Anterior cingulate cortex (tissue), 58 donors: Measurements from ENCODE around the gene ARVCF.

Experiments used
- DNase-seq, 58 donors: peaks; one replicate each; lab custom pipeline; 2025; lab: John Stamatoyannopoulos, UW

The ARVCF gene

DNA sequence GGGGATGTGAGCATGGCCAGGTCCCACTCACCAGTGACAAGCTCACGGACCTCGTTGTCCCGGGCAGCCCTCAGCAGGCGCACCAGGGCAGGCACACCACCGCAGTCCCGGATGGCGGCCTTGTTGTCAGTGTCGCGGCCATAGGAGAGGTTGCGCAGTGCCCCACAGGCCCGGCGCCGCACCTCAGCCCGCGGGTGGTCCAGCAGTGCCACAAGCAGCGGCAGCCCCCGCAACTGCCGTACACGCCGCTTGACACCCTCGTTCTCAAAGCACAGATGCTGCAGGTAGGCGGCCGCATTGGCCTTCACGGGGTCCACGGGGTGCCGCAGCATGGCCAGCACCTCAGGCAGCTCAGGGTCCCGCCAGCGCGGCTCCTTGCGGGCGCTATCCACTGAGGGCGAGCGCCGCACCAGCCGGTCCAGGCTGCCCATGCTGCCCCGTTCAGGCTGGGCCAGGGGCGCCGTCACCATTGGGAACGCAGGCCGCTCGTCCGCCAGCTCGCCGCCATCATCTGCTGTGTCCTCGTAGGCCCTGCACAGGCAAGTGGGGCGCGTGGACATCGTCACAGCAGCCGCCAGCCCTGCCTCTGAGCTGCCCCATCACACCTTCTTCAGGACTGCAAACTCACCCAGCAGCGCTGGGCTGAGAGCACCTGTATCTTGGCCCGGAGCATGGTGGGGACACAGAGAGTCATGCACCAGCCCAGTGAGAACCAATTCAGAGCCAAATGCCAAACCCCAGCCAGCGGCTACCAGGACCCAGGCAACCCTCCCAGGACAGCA lies 36.7 kb downstream of the ARVCF start:
- DNase-seq = peak in 3 of 58 donors; percentile 24 to 58 (median 30)

DNA sequence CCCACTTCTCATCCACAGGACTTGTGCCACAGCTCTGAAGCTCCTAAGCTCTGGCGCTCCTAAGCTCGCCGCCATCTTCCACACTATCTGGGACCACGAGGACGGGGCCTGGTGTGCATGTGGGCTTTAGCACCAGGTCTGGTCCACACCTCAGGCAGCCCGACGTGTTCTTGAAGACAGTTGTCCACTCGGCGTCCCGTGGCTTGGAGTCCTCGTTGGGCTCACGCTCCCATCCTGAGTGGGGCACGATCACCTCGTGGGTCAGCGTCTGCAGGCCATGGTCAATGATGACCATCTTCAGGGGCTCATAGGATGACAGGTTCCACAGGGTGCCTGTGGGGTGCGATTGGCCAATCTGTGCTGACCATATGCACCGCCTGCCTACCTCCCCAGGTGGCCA lies 37.9 kb downstream of the ARVCF start:
- DNase-seq = no peak

DNA sequence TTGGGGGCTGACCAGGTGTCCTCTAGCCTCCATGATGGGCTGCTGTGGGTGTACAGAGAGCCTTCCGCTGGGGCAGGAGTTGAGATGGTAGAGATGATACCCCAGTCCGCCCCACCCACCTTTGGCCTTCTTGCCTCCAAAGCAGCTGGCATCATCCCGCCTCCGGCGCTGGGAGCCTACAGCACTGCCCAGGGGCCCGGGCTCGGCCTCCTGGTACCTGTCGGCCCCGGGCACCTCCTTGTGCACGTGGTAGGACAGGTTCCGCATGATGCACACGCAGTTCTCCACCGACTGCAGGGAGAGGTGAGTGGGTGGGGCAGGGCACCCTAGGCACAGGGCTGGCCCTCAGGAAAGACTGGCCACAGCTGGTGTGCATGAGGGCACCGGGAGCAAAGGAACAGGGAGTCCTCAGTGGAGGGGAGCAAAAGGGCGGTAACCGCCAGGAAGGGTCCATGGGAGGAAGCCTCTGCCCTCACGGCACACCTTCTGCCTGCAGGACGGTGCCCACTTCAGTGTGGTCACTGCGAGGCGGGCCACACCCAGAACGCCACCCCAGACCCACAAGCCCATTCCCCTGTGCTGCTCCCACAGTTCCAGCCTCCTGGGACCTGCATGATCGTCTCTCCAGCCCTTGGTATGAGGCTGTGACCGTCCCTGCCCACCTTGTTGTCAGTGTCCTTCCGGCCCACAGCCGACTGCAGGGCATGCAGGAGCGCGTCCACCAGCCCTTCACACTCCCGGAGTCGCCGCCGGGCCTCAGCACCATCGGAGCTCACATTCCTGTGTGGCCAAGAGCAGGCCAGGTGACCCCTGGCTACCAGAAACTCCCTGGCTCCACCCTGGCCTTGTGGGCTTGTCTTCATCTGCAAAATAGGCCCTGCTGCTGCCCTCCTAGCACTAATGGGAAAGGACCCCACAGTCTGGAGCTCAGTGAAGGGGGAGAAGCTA lies 39.1 kb downstream of the ARVCF start:
- no peak for DNase-seq

DNA sequence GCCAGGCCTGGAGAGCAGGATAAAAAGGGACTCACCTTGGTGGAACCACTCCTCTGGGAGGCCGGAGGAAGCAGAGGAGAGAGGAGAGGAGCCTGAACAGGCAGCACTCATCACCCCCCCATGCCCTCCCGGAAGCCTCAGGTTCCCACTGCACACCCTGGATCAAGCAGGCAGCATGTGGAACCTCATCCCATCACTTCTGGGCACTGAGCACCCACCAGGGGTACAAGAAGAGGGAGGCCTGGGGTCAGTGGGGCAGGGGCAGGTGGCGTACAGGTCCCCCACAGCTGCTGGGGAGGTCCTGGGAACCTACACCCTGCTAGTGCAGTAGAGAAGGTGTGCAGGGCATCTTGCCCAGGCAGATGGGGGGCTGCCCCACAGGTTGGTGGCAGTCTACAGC lies 40.0 kb downstream of the ARVCF start:
- DNase-seq = no peak

- DNase-seq = no peak
Measured at GRCh38 chr22:19975707-19976035, 41.0 kb downstream of the ARVCF start.

GRCh38 chr22:19974935-19975706 lies 41.5 kb downstream of the ARVCF start:
- no peak for DNase-seq

- DNase-seq = peak in 30 of 58 donors; percentile 13 to 85 (median 43)
Measured at GRCh38 chr22:19974268-19974861, 42.3 kb downstream of the ARVCF start.

- DNase-seq = no peak
Measured at GRCh38 chr22:19973551-19974267, 42.9 kb downstream of the ARVCF start.

DNA sequence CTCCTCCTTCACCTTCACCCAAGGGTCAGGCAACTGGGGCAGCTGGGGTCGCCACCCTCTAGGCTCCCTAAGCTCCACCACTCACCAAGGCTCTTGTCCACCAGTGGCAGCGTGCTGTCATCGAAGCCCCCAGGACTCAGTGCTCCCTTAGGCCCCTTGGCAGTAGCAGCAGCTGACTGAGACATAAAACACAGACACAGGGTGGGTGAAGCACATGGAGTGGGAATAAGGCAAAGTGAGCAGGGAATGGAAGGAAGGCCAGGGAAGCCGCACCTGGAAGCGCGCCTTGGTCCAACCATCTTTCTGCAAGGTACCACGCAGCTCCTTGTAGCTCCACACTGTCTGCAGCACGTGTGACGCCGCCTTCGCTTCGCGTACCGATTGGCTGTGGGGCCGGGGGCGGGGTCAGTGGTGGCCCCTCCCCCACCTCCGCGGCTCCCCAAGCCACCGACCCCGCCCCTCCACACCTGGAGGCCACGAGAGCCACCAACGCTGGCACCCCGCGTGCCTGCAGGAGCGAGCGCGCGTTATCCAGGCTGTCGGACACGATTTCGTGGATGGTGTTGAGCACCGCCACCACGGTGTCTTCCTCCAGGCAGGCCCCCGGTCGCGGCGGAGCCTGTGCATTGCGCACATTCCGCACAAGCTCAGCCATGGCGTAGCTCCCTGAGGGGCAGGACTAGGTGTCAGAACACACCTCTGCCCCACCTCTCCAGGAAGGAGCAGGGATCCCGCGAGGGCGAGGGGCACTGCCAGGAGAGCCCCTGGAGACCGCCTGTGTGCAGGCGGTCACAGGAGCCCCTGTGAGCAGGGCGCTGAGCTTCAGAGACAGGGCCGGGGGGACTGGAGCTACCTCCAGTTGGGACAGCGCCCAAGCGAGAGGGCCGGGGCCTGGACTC lies 43.7 kb downstream of the ARVCF start:
- DNase-seq = no peak

GRCh38 chr22:19972251-19972650 lies 44.4 kb downstream of the ARVCF start:
- no peak for DNase-seq

DNA sequence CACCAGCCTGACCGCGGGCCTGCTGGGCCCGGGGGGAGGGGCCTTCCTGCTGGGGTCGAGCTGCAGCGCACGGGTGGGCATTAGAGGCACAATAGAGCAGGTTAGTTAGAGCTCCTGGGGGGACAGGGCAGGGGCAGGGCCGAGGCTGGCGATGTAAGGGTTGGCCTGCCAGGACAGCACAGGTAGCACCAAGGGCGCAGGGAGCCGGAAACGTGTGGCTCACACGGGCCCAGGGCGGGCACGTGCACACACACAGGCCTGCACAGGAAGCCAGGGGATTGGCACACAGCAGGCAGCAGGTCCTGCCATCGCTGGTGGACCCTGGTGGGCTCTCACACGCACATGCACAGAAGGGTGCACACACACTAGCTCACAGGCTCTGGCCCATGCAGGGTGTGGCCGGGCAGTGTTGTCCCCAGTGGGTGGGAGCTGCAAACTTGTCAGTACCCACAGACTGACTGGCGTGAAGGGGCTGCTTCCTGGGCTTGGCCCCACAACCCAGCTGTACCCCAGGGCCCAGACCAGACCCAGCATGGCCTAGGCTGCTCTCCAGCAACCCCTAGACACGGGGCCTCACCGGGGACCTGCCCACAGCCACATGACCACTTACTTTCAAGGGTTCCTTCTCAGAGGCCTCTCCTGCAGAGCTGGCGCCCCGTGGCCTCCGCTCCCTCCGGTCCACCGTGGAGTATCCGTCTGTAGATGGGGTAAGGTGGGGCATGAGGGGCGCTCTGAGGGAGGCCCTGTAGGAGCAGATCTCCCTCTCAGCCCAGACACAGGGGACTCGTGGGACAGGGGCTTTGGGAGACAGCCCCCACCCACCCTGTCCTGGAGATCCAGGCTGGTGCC lies 45.1 kb downstream of the ARVCF start:
- no peak for DNase-seq

DNA sequence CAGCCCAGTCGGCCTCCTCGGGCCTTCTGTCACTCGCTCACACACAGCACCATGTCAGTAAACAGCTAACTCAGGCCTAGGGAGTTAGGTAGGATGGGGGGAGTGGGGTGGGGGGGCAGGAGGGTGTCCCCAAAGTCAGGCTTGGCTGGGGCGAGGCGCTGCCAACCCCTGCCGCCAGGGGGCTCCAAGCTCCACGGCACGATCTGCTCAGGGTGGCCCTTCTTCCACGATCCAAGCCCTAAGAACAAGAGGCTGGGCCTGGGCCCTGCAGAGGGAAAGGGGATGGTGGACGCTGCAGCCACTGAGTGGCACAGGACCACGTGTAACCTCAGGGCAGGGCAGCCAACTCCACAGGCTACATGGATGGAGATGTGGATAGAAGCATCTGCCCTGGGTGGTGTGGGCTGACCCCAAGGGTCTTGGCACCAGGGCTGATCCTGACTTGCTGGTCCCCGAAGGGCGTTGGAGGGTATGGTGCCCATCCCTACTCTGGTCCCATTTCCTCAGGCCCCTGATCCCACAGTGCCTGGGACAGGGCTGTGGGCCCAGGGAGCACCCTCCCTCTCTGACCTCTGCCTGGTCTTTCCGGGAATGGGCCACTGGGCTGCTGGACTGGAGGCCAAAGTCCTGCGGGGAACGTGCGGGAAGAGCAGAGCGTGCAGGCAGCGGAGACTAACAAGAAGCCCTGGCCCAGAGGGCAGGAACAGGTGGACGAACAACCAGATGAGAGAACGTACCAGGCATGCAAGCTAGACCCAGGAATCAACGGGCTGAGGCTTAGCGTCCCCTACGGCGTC lies 45.9 kb downstream of the ARVCF start:
- DNase-seq = peak in 45 of 58 donors; percentile 24 to 74 (median 55)

DNA sequence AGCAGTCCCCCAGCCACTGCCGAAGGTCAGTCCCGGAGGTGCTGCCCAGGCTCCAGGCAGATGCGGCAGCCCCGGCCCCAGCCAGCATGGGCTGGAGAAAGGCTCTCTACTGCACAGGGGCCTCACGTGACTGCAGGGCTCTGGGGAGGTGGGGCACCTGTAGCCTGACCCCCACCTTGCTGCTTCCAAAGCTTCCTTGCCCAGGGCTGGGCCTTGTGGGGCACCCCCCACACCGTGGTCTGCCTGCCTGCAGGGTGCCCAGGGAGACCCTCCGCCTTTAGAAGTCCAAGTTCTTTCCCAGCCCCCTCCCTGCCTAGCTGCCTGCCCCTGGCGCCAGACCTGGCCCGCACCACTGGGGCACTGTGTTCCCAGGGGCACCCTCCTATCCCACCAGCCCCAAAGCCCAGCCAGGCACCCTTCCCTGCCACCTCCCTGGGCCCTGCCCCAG lies 46.6 kb downstream of the ARVCF start:
- DNase-seq = no peak

DNA sequence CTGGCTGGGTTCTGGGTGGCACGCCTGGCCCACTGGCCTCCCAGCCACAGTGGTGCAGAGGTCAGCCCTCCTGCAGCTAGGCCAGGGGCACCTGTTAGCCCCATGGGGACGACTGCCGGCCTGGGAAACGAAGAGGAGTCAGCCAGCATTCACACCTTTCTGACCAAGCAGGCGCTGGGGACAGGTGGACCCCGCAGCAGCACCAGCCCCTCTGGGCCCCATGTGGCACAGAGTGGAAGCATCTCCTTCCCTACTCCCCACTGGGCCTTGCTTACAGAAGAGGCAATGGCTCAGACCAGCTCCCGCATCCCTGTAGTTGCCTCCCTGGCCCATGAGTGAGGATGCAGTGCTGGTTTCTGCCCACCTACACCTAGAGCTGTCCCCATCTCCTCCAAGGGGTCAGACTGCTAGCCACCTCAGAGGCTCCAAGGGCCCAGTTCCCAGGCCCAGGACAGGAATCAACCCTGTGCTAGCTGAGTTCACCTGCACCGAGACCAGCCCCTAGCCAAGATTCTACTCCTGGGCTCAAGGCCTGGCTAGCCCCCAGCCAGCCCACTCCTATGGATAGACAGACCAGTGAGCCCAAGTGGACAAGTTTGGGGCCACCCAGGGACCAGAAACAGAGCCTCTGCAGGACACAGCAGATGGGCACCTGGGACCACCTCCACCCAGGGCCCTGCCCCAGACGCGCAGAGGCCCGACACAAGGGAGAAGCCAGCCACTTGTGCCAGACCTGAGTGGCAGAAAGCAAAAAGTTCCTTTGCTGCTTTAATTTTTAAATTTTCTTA lies 47.3 kb downstream of the ARVCF start:
- DNase-seq = no peak

DNA sequence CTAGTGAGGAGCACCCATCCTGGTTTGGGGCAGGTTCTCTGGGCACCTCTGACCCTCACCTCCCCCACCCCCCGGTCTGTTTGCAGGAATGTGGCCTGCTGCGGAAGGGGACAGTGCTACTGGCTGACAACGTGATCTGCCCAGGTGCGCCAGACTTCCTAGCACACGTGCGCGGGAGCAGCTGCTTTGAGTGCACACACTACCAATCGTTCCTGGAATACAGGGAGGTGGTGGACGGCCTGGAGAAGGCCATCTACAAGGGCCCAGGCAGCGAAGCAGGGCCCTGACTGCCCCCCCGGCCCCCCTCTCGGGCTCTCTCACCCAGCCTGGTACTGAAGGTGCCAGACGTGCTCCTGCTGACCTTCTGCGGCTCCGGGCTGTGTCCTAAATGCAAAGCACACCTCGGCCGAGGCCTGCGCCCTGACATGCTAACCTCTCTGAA lies 48.2 kb downstream of the ARVCF start:
- no peak for DNase-seq

- DNase-seq = no peak
Measured at GRCh38 chr22:19967850-19968449, 48.7 kb downstream of the ARVCF start.
